Measurements from ENCODE around the gene DAPK2.
A peak's percentile ranks its signal among the peaks of the same experiment; 100 is the strongest.
"Not testable (repeated sequence)": the region's sequence is repeated elsewhere in the genome, so short reads cannot be mapped to it uniquely, and the experiment has no call there.

Gene DAPK2

DNA sequence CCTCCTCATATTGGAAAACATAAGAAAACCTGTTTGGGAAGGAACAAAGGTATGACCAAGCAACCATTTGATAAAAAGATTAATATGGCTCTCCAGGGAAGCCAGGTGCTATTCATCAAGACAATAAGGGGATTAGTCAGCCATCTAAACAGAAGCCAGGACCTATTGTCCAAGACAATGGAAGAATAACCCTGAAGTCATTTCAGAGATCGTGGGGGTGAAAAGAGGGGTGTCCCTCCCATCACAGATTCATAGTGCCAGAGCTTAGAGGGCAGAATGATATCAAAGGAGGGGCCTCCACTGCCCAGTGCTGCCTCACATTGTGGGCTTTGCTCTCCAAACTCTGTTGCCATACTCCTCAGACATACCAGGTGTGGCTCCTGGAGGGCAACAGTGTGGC is 73.5 kb downstream of the DAPK2 start:
- DNase-seq (ENCODE audit: low read depth): no peak

GRCh38 chr15:63971904-63972303 is 74.4 kb downstream of the DAPK2 start:
- DNase-seq (ENCODE audit: low read depth): no peak

GRCh38 chr15:63971427-63971805 is 74.9 kb downstream of the DAPK2 start:
- DNase-seq (ENCODE audit: low read depth): peak; percentile 7

GRCh38 chr15:63970621-63971426 is 75.5 kb downstream of the DAPK2 start:
- DNase-seq (ENCODE audit: low read depth): no peak

DNA sequence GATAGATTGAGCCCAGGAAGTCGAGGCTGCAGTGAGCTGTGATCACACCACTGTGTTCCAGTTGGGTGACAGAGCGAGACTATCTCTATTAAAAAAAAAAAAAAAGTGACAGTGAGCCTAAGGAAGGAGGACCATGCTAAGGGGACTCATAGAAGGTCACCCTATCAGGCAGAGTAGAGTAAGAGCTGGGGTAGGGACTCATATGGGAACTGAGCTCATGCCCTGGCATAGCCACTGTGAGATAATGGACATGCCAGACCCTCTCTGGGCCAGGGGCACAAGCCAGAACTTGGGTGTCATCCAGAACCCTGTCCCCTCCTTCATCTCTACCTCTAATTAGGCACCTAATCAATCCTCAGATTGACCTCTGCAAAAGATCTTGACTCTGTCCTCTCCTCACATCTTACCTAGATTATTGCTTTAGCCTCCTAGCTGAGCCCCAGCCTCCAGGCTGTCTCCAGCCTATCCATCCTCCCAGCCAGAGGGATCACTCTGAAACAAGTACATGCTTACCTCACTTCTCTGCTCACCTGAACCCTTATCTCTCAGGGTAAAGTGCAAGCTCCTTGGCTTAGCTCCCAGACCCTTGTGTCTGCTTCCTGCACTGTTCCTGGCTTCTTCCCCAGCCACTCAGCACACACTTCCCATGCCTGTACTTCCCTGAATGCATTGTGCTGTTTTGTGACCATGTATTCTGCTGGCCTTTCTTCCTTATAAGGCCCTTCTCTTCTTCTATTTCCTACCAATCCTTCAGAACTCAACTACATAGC is 76.4 kb downstream of the DAPK2 start:
- DNase-seq (ENCODE audit: low read depth): no peak

DNA sequence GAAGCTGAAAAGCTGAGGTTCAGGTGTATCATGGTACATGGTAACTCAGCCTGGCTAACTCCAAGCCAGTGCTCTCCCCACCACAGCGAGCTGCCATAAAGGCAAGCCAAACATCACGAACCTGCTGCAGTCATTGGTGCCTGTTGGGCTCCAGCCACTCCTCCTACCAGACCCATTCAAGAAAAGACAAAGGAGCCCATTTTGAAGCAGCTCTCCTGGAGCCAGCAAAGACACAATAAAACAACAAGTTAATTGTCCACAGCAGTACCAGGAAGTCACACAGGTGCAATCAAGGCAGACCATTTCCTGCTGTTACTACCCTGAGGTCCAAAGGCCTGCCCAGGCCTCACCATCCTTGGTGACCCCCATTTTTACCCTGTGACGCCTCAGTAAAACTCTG is 77.6 kb downstream of the DAPK2 start:
- DNase-seq (ENCODE audit: low read depth): no peak

- no peak for DNase-seq (ENCODE audit: low read depth)
These were observed 78.2 kb downstream of the DAPK2 start for GRCh38 chr15:63968122-63968524.

DNA sequence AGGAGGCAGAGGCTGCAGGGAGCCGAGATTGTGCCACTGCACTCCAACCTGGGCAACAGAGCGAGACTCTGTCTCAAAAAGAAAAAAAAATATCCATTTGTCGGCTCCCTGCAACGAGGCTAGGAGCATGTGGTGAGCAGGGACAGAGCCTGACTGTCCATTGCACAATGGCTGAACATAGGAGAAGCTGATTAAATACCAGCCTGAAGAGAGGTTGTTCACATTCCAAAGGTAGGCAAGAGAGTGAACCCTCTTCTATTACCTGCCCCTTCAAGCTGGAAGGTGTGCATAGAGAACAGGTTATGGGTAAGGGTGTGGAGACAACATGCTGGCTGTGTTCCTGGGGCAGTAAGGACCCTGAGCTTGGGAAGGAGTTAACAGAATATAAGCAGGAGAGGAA is 78.7 kb downstream of the DAPK2 start:
- no peak for DNase-seq (ENCODE audit: low read depth)

DNA sequence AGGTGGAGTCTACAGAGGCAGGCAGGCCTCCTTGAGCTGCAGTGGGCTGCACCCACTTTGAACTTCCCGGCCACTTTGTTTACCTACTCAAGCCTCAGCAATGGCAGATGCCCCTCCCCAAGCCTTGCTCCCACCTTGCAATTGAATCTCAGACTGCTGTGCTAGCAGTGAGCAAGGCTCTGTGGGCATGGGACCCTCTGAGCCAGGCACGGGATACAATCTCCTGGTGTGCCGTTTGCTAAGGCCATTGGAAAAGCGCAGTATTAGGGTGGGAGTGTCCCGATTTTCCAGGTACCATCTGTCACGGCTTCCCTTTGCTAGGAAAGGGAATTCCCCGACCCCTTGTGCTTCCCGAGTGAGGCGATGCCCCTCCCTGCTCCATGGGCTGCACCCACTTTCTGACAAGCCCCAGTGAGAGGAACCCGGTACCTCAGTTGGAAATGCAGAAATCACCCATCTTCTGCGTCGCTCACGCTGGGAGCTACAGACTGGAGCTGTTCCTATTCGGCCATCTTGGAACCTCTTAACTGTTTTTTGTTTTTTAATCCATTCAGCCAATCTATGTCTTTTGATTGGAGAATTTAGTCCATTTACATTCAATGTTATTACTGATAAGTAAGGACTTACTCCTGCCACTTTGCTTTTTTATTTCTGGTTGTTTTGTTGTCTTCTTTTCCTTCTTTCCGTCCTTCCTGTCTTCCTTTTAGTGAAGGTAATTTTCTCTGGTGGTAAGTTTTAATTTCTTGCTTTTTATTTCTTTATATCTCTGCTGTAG is 83.2 kb downstream of the DAPK2 start:
- not testable (repeated sequence) for DNase-seq (ENCODE audit: low read depth)

GRCh38 chr15:63953524-63953923 is 92.8 kb downstream of the DAPK2 start:
- no peak for DNase-seq (ENCODE audit: low read depth)

- DNase-seq (ENCODE audit: low read depth): no peak
These were observed 95.3 kb downstream of the DAPK2 start for GRCh38 chr15:63950911-63951481.

GRCh38 chr15:63948971-63949370 is 97.3 kb downstream of the DAPK2 start:
- no peak for DNase-seq (ENCODE audit: low read depth)

- no peak for DNase-seq (ENCODE audit: low read depth)
These were observed 97.8 kb downstream of the DAPK2 start for GRCh38 chr15:63948436-63948835.

DNA sequence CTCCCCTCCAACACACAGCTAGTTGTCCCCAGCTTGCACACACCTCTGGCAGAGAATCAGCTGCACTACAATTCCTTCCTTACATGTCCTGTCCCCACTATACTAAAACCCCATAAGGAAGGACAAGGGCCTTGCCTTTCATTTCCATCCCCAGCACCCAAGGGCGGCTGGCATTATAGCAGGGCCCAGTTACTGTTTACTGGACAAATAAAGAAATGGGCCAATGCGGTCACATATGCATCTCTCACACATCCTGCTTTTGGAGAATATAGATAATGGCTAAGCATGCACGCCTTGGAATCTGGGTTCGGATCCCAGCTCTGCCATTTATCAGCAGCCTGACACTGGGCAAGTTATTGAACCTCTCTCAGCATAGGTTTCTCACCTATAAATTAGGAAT is 99.1 kb downstream of the DAPK2 start:
- DNase-seq (ENCODE audit: low read depth): no peak

DNA sequence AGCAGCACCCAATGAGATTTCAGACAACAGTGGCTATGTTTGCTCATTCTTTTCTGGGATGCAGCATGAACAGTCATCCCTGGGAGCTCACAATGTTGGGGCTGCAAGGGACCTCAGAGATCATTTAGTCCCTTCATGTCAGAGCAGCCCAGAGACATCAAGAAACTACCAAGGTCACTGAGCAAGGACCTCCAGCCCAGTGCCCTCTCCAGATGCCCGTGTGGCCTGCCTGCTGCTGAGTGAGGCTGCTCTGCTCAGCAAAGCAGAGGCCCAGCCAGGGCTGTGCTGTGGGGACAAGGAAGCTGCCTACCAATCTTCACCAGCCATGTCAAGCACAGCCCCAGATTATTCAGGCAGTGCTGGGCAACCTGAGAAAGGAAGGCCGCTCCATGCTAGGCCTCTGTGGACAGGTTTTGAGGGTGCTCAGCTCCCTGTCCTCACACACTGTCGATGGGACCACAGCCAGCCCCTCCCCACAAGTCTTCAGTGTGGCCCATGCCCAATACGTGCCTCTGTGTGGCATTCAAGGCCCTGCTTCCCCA is 99.7 kb downstream of the DAPK2 start:
- DNase-seq (ENCODE audit: low read depth): no peak

DNA sequence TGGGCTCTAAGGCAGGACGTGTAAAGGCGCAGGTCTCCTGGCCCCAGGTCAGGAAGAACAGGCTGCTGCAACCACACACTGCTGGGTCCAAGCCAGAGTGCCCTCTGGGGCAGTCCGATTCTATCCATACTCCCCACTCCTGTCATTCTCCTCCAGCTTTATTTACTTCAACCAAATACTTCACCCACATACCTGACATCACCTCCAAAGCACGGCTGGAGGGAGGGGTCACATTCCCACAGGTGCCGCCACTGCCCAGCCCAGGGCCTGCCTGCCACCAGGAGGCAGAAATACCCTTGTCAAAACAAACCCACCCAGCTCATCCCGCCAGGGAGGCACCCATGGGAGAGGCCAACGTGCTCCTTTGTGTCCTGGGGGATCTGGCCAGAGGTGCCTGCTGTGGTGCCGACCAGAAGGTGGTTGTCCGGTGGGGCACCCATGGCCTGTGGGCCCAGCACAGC is 100.4 kb downstream of the DAPK2 start:
- no peak for DNase-seq (ENCODE audit: low read depth)

DNA sequence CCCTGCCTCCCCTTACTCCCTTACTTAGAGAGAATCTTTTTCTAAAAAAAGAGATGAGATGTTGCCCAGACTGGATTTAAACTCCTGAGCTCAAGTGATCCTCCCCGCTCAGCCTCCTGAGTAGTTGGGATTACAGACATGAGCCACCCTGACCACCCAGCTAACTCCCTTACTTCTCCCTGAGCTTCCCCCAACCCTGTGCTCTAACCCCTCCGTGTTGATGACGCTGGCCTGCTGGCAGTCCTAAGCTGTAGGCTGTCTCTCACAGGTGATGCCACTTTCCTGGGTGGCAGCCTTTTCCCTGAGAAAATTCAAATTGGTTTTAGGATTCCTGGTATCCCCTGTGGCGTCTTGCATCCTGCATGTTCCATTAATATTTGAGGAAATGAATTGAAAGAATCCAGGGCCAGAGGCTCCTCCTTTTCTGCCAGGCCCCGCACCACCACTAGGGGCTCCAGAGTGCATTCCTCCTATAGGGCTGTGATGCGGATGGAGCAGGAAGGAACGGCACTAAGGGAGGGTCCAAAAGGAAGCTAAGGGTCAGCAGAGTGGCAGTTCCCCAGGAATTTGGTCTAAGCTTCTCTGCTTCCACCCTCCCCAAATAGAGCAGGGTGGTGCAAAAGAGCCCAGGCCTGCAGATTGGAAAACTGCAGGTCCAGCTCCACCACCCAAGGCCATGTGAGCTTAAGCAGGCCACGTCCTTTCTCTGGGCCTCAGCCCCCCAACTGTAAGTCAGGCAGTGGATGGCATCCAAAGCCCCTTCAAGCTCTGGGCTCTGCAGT is 101.1 kb downstream of the DAPK2 start:
- peak; percentile 53 for DNase-seq (ENCODE audit: low read depth)

DNA sequence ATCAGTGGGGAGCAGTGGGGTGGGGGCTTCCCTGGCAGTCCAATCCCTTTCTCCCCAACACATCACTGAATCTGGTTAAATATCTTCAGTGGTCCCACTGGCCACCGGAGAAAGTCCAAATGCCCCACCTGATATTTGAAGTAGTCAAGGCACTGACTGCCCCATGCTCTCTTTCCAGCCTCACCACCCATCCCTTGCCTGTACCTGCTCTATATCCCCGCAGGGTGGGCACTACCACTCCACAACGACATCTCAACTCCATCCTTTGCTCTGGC is 101.7 kb downstream of the DAPK2 start:
- DNase-seq (ENCODE audit: low read depth): no peak

DNA sequence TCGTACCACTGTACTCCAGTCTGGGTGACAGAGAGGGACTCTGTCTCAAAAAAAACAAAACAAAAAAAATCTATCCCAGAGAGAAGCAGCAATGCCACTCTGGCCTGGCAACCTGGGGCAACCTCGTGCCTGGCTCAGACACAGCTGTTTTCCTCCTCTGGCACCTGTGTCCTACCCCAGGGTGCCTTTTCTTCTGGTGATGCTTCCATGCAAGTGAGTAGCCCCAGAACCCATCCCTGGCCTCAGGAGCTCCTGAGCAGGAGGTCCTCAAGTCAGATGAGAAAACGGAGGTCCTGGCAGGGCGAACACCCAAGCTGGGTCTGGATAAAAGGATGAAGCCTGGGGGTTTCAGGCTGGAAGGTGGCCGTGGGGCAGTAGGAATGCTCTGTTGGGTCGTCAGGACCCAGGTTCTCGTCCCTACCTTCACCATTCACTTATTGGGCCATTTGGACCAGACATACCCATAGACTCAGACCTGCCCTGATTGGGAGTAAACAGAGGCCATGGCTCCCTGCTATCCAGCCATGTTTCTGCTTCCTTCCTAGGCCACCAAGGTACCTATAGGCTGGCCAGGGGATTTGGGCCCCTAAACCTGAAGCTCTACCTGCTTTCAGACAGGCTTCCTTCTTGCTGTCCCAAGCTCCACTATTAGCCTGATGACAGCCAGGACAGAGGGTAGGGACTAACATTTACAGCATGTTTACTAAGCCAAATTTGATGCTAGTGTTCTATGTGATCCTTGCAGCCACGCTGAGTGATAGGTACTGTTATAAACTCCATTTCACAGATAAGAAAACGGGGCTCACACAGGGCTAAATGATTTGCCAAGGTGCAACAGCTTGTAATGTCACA is 102.2 kb downstream of the DAPK2 start:
- DNase-seq (ENCODE audit: low read depth): no peak

Measured in activated T-cell treated with anti-CD3 and anti-CD28 coated beads for 24 hours (primary cell).